RWPE1 (cell line): ENCODE data around the gene CFAP74.

Experiments used
- CTCF ChIA-PET: fragments of 350-600 bp; sonication (Branson Sonifier 250); formaldehyde crosslinking; extraction: SDS; loops from one replicate; lab custom pipeline; 2021; lab: Yijun Ruan, JAX
- POLR2A ChIA-PET: fragments of 400-600 bp; formaldehyde crosslinking; extraction: SDS; loops from one replicate; lab custom pipeline; 2020; ENCODE audit warnings: antibody characterized with exemption; ENCODE audit not compliant: low non-redundant PET; lab: Yijun Ruan, JAX
- DNase-seq: peaks from one replicate; pipeline ENCODE4 v3.0.0; 2012; ENCODE audit warnings: low spot score
- H3K27ac ChIP-seq: fragments of 450-650 bp; 2 replicates; pipeline ENCODE4 v1.5.1; 2017
- CTCF ChIP-seq: fragments of 450-650 bp; conservative IDR thresholded peaks from 2 replicates; pipeline ENCODE4 v1.5.1; 2017; ENCODE audit warnings: low read depth, mild to moderate bottlenecking

The CFAP74 gene

DNA sequence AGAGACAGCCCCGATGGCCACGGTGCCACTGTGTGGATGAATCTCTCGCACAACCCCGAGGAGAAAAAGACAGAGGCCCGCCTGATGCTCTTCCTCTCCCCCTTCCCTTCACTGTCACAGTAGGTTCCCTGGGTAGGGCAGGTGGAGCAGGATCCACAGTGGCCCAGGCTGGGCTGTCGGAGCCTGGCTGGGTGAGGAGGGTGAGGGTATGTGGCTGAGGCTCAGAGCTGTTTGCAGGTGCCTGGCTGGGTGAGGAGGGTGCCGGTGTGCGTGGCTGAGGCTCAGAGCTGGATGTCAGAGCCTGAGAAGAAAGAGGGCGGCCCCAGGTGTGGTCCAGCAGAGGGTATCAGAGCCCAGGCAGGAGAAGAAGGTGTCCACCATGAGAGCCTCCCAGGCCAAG lies 2.7 kb downstream of the CFAP74 start:
- no peak for DNase-seq
- TF ChIP-seq CTCF = no peak
- CTCF ChIA-PET = interaction anchor here (0.6 kb wide), 1 partner anchor 409 kb away, joined by 4 read pairs; no protein-coding TSS in a partner anchor
- no peak overlapping the region for H3K27ac ChIP-seq
- POLR2A ChIA-PET = no interaction called here

DNA sequence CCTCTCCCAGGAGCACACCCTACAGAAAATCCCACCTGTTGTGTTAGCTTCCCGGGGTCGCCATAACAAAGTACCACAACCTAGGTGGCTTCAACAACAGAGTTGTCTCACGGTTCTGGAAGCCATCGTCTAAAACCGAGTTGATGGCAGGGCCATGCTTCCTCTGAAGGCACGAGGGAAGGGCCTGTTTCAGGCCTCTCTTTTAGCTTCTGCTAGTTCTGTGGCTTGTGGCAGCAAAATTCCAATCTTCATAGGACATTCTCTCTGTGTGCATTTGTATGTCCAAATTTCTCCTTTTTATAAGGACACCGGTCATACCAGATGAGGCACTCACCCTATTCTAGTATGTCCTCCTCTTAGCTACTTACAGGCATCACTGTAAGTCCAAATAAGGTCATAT lies 3.2 kb downstream of the CFAP74 start:
- ChIA-PET CTCF (interaction anchor here (0.6 kb wide), 1 partner anchor 409 kb away, joined by 4 read pairs; no protein-coding TSS in a partner anchor), POLR2A (no interaction called here)
- H3K27ac ChIP-seq = no peak overlapping the region
- no peak for TF ChIP-seq CTCF
- no peak for DNase-seq

DNA sequence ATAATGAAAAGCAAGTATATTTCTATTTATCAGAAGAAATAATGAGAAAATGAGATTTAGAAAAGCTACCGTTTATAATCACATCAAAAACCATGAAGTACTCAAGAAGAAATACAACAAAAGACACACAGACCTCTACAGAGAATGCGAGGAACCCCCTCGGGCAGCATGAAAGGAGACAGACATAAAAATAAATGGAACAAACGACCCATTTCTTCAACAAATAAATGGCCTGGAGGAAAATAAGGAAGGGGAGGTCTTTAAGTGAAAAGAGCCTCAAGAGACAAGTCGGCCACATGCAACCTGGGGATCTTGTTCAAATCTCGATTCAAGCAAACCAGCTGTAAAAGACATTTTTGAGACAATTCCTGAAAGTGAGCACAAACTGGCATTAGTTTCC lies 6.0 kb downstream of the CFAP74 start:
- ChIA-PET POLR2A (no interaction called here), CTCF (no interaction called here)
- no peak for DNase-seq
- no peak for TF ChIP-seq CTCF
- no peak overlapping the region for H3K27ac ChIP-seq

- no peak overlapping the region for H3K27ac ChIP-seq
These were observed 7.4 kb downstream of the CFAP74 start for GRCh38 chr1:1996207-1996651.

DNA sequence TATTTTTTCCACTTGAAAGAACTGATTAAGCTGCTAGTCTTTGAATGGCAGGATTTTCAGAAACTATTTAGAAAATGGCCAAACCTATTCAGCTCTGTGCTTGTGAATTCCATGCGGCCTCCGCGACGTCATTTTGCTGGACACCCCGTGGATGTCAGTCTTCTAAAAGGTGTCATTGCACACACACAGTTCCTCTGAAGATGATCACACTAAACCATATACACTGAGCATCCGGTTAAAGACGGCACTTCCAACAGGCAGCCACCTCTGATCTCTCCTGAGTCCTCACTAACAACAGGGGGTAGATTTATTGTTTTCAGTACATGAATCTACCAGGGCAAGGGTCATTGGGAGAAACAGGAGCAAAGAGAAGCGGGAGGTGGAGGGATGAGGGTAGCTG lies 9.1 kb downstream of the CFAP74 start:
- ChIA-PET POLR2A (no interaction called here), CTCF (interaction anchor here (0.6 kb wide), 2 partner anchors 24 to 50 kb away, joined by 3 read pairs; no protein-coding TSS in a partner anchor)
- no peak overlapping the region for H3K27ac ChIP-seq
- no peak for DNase-seq
- no peak for TF ChIP-seq CTCF

More at GRCh38 chr1:1996207-1996651, 7.4 kb downstream of the CFAP74 start:
- POLR2A ChIA-PET = no interaction called here
- CTCF ChIA-PET = no interaction called here
- TF ChIP-seq CTCF = no peak
- DNase-seq = no peak

DNA sequence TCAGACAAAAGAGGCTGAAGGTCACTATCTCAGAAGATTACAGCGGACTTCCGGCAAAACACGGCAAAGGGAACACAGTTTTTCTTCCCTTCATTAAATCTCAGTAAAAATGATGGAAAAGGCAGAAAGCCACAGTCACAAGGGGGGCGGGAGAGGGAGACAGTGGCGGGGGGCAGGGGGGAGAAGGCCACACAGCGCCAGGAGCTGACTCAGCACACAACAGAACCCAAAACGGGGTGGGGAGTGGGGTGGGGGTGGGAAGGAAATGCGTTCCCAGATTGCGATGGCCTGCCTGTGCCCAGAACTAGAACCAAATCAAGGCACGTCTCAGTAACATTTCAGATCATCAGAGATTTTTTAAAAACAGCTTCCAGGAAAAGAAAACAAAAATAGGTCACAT lies 13.4 kb downstream of the CFAP74 start:
- POLR2A ChIA-PET = no interaction called here
- TF ChIP-seq CTCF = no peak
- H3K27ac ChIP-seq = no peak overlapping the region
- DNase-seq = no peak
- CTCF ChIA-PET = interaction anchor here (0.6 to 1.3 kb wide), 2 partner anchors 55 to 379 kb away, joined by 3 read pairs; no protein-coding TSS in a partner anchor
